ENCODE results near the gene ANAPC4. TPM values are rescaled to one million over a fixed set of nuclear protein-coding genes. Genes with fewer than 3 reads are reported as not detected.

The ANAPC4 gene
- total RNA-seq, 1 donor from 2014 or later = 33.8 TPM

DNA sequence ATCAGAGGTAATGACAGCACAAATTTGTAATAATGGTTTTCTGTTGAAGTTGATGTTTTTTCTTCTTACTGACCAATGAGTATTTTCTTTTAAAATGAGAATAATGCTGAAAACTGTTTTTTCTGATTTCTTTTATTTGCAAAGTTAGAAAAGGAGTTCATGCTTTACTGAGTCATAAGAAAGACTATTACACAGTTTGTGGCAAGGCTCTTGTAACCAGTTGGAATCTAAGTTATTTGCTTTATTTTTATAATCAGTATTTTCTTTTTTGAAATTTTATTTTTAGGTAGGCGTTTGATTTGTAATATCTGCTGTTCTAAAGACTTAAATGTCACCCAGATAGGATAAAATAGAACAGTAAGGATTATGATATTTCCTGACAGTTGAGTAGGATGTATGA lies 25.5 kb downstream of the ANAPC4 start:
- Histone ChIP-seq H3K27ac (no peak overlapping the region), H3K4me1 (no peaks in the 10 kb centered on the region), H3K36me3 (peaks cover 99% of the 10 kb centered on the region), H3K4me3 (no peak overlapping the region), H3K9me3 (no peaks in the 10 kb centered on the region), H3K27me3 (ENCODE audit: low read depth) (no peaks in the 10 kb centered on the region)
- intact Hi-C loops (cut with DNase I) = no loop called here
- DNase-seq (no peak), ATAC-seq (no peak)
- TF ChIP-seq CTCF (IDR thresholded peaks at IDR 0.05) = no peak

DNA sequence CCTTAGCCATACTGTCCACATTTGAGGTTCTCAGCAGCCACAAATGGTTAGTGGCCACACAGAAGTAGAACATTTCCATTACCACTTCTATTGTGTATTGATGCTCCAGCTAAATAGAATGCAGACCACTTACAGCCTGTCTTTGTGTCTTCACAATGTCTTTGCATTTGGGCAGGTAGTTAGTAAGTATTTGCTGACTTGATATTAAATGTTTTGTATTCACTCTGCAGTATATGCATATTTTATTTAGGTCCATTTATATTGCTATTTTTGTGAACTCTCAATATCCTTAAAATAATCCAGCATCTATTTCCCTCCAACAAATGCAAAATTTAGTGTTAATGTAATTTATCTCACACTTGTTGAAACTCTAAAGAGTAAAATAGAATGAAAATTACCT lies 26.6 kb downstream of the ANAPC4 start:
- ATAC-seq (no peak), DNase-seq (no peak)
- TF ChIP-seq CTCF (IDR thresholded peaks at IDR 0.05) = no peak
- H3K36me3 ChIP-seq = peaks cover 99% of the 10 kb centered on the region
- intact Hi-C loops (cut with DNase I) = no loop called here
- H3K9me3 ChIP-seq = no peaks in the 10 kb centered on the region
- no peak overlapping the region for H3K4me3 ChIP-seq
- no peaks in the 10 kb centered on the region for H3K27me3 ChIP-seq (ENCODE audit: low read depth)
- no peaks in the 10 kb centered on the region for H3K4me1 ChIP-seq
- H3K27ac ChIP-seq = no peak overlapping the region

- H3K36me3 ChIP-seq = peaks cover 99% of the 10 kb centered on the region
- H3K9me3 ChIP-seq = no peaks in the 10 kb centered on the region
- no peak for TF ChIP-seq CTCF (IDR thresholded peaks at IDR 0.05)
- no peak overlapping the region for H3K27ac ChIP-seq
- ATAC-seq (no peak), DNase-seq (no peak)
- no peaks in the 10 kb centered on the region for H3K27me3 ChIP-seq (ENCODE audit: low read depth)
- intact Hi-C loops (cut with DNase I) = no loop called here
- H3K4me1 ChIP-seq = no peaks in the 10 kb centered on the region
- H3K4me3 ChIP-seq = no peak overlapping the region
Measured at GRCh38 chr4:25405453-25405852, 28.4 kb downstream of the ANAPC4 start.

DNA sequence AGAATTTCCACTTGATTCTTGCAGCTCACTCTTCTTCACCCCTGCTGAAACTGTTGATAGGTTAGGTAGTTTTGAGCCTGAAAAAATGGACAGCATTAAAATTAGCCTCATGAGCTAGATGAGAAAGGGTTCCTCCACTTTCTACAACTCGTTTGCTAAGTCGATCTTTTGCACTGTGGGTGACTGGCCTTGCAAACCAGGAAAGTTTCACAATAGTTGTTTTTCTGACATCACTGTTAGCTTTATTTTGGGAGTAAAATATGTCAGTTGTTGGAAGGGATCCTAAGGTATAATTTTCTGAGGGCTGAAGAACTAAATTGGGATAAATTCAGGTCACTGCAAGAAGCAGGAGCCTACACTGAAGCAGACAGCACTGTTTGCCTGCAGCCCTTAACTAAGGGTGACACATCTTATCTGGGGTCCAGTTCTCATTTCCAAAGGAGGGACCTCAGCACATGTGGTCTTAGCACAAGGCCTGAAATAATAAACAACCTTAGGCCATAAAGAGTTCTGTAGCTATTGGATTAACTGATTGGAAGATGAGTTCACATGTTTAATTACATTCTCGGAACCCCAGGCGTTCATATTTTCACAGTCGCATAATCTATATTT lies 29.1 kb downstream of the ANAPC4 start:
- H3K4me1 ChIP-seq = no peaks in the 10 kb centered on the region
- peaks cover 99% of the 10 kb centered on the region for H3K36me3 ChIP-seq
- no peak for DNase-seq
- no peak overlapping the region for H3K27ac ChIP-seq
- no peak for ATAC-seq
- H3K4me3 ChIP-seq = no peak overlapping the region
- intact Hi-C loops (cut with DNase I) = no loop called here
- no peak for TF ChIP-seq CTCF (IDR thresholded peaks at IDR 0.05)
- no peaks in the 10 kb centered on the region for H3K9me3 ChIP-seq
- no peaks in the 10 kb centered on the region for H3K27me3 ChIP-seq (ENCODE audit: low read depth)

DNA sequence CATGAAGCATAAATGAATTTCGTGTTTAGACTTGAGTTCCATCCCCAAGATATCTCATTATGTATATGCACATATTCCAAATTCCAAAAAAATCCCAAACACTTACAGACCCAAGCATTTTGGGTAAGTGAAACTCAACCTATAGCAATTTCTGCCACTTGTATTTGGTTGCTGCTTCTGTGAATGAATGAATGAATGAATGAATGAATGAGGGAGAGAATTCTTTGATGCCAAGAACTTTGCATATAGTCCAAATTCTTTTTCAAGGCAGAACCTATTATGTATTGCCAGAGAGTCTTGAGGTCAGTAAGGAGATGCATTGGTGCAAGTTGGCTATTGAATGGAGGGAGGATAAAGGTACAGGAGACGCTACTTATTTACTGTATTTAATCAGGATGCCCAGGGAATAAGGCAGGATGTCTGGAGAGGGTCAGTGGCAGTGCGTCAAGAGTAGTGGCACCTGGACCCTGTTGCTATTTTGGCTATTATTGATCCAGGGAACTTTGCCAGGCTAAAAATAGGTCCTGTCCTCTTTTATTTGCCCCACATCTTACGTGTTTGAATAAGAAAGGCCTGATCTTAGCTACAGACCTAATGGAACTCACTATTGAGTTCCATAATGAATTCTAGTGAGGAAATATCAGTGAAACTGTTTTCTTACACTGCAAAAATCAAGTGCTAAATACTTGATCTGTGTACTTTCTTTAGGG lies 33.9 kb downstream of the ANAPC4 start:
- H3K27me3 ChIP-seq (ENCODE audit: low read depth) = no peaks in the 10 kb centered on the region
- peaks cover 99% of the 10 kb centered on the region for H3K36me3 ChIP-seq
- no peaks in the 10 kb centered on the region for H3K9me3 ChIP-seq
- DNase-seq = no peak
- TF ChIP-seq CTCF (IDR thresholded peaks at IDR 0.05) = no peak
- intact Hi-C loops (cut with DNase I) = no loop called here
- no peaks in the 10 kb centered on the region for H3K4me1 ChIP-seq
- no peak for ATAC-seq
- H3K4me3 ChIP-seq = no peak overlapping the region
- no peak overlapping the region for H3K27ac ChIP-seq
